NT2/D1 (cell line): ENCODE data around the gene RB1.
"Not testable (repeated sequence)": the region's sequence is repeated elsewhere in the genome, so short reads cannot be mapped to it uniquely, and the experiment has no call there.

Experiments used
- SUZ12 ChIP-seq: IDR thresholded peaks from 2 replicates; pipeline ENCODE4 v1.6.1; 2011; ENCODE audit not compliant: insufficient read length, insufficient read depth; ENCODE audit errors: extremely low read depth
- YY1 ChIP-seq: IDR thresholded peaks from 2 replicates; pipeline ENCODE4 v1.6.1; 2011; ENCODE audit not compliant: insufficient read length, insufficient read depth
- ZNF274 ChIP-seq: IDR thresholded peaks from 2 replicates; pipeline ENCODE4 v1.6.1; 2011; ENCODE audit warnings: mild to moderate bottlenecking, low read depth, low read length

- not testable (repeated sequence) for TF ChIP-seq YY1, SUZ12, ZNF274
Observed at GRCh38 chr13:48339198-48339597, 35.6 kb downstream of the RB1 start.
